Hepatic stellate cell (primary cell): ENCODE measurements around the gene CD96.

ENCODE experiments used
- DNase-seq: peaks from one replicate; pipeline ENCODE4 v3.0.0; 2011; ENCODE audit warnings: low spot score

Gene CD96

DNA sequence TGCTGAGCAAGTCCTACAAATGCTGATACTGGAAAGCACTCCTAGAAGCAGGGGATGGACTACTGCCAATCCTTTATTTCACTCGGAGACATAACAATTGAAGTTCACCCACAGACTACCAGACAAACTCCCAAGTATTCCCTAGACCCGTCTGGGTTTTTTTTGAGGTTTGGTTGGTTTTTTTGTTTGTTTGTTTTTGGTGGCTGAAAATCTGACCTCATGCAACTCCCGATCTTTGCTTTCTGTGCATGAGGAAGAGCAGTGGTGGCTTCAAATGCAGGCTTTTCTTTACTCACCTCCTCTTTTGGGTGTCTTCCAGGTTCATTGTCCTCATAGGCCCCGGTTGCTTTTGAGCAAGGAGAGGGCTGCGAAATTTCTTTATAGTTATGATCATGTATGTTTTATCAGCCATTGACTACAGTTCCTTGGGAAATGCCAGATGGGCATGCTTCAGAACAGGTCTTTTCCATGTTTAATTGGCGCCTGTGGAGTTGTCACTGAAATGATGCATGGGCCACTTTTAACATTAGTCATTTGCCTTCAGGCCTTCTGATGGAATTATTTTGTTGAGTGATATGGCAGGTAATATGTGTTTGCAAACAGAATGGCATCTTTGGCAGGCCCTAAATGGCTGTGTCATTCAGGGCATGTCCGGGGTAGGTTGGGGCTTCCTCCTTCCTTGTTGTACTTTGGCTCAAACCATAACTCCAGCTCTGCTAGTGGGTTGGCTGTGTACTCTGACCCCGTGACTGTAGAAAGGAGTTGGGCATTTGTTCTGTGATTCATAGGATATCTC lies 134.4 kb downstream of the CD96 start:
- no peak for DNase-seq

DNA sequence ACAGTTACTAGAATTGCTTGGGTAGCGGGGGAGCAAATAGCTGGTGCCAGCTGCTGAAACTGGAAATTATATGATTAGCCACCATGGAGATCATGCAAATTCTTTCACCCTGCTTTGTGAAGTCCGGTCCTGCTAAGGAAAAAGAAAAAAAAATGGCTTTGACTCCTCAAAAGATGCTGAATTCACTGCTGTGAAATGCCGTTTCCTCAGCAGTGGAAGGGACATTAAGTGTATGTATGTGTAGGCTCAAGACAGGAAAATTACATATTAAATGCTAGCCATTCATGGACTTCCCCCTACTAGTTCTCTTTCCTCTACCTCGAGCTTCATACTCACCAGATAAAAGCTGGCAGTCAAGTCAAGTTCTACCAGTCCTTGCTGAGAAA lies 135.0 kb downstream of the CD96 start:
- DNase-seq: no peak

DNA sequence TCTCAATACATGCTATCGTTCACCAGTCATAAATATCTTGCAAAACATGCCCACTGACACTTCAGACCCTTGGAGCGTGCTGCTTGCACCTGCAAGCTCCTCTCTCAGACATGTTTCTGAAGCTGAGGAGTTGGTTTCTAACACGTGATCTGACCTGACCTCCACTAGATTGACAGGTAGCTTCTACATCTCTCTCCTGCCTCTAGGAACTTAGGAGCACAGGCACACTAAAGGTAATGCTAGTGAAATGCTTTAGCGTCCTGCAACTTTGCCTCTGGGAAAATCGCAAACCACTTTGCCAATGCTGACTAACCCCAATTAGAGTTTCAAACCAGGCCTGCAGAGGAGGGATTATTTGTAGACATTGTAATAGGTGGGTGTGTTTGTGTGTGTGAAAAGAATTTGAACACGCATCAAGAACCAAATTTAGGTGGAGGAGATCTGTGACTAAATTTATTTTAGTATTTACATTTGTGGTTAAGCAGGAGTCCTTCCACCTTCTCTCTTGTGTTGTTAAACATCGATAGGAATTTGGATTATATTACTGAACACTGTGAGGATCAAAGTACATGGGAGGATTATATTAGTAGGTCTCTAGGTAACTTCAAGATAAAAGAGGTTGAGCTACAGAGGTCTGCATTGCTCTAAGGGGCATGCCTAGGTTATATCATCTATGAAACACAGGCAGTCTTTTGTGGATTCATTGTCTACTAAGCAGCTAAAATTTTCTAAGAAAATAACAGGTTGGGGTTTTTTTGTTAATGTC lies 139.8 kb downstream of the CD96 start:
- DNase-seq: no peak

DNA sequence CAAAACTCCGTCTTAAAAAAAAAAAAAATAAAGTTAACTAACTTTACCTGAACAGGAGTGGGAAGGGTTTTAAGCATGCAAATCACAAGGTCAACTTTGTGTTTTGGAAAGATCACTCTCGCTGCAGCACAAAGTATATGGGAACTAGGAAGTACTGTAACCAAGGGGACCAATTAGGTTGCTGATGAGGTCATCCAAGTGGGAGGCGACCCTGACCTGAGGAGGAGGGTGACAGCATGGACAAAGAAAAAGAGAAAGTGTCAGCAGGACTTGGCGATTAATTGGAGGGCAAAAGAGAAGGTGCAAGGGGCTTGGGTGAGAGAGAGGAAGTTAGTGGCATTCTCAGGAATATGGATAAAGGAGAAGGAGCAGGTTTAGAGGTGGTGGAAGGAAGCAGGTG lies 142.6 kb downstream of the CD96 start:
- no peak for DNase-seq

DNA sequence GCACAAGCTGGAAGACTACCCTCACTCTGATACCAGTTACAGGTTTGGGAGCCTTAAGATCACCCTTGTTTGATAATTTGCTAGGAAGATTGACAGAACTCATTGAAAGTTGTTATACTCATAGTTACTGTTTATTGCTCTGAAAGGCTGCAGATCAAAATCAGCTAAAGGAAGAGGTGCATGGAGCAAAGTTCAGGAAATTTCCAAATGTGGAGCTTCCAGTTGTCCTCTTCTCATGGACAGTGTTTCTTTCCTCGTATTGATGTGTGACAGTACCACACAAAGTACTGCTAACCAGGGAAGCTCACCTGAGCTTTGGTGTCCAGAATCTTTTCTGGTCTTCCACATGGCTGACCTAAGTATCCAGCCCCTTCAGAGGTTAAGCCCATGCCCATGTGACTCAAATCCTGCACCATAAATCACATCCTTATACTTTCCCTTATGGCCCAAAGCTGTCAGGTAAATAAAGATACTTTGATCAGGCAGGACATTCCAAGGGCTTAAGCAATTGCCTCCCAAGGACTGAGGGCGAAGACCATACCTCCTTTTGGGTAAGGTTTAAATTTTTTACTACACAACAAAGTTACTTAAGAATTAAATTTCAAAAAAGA lies 146.3 kb downstream of the CD96 start:
- DNase-seq: no peak

DNA sequence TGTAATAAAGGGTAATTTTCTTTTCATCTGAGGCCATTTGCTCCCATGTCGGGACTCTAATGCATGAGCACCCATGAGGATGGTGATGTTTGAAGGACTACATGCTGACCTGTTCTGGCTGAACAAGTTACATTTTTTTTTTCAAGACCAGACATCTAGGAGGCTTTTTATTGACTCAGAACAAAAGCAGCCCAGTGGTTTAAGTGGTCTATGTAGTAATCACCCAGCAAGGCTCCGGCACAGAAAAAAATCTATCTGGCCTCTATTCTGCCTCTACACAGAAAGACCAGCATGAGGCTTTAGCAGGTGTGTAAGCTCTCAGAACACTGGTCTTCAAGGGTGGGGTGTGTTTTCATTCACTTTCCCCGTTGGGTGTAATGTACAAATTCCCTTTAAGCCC lies 148.2 kb downstream of the CD96 start:
- peak; percentile 21 for DNase-seq

DNA sequence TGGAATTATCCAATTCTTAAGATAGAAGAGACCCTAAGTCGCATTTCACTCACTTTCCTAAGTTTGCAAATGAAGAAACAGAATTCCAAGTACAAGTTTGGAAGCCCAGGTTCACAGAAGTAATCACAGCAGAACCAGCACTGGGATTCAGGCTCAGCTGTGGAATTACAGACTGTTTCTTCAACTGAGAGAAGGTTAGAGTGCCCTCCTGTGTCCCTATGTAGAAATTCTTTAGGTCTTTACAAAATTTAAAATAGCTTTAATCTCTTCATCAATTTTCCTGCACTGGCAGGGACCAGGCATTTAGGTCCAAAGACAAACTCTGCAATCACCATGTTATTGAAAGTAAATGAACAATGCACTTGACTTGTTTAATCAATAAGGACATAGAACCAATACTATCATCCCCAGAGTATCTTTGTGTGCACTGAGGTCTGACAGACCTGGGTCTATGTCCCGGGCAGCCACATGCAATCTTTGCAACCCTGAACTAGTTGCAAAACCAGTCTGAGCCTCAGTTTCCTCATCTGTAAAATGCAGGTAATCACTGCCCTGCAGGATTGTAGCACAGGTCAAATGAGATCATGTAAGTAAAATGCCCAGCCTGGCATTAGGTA lies 149.4 kb downstream of the CD96 start:
- peak; percentile 35 for DNase-seq

DNA sequence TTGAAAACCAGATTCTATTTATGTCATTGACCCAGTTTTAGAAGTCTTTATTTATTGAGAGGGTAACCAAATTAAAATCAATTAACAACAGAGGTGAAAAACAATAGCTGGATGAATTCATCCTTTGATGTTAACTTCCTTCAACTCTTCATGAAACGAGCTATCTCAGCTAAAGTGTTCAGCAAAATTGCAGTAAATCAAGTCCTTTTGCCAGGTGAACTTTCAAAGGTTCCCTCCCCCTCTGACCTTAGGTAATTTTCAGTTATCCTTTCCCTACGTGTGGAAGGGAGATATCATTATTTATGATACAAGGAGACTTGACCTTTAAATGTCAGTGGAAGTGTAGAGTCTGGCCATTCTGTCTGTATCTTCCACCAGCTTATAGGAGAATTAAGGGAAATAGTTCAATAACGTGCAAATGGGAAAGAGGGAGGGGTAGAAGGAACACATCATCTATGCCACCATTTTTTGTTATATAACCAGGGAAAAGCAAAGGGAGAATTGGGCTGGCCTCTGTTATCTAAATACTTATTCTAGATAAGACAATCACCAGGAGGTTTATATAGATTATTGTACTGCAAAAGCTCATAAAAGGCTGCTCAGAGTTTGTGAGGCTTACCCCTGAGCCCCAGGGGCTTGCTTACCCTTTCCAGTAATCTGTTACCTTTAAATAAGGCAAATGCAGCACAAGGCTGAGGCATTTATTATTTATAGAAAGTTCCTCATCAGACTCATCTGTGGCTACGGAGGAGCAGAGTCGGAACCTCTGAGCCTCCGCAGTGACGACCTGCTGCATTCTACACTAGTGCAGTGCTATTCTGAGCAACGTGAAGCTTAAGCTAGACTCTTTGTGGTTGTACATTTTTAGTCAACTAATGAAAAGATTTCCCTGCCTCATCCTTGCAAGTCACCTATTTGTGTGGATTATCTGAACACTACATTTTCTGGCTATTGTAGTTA lies 150.9 kb downstream of the CD96 start:
- no peak for DNase-seq

DNA sequence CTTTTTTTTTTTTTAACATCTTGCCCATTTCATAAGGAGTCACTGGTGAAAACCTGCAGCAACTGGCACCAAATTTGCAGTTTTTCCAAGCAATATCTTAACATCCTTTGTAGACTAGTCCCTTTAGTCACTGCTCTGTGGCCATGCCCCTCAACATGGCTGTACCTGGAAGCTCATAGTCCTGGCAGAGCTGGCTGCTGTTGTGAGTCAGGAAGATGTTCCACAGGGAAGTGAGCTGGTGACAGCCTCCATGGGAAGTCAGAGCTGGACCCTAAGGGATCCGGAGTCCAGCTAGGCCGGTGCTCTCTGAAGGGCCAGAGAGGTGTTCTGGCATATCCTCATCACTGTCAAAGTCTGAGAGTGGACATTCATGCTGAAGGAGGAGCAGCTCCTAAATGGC lies 152.5 kb downstream of the CD96 start:
- DNase-seq: no peak

DNA sequence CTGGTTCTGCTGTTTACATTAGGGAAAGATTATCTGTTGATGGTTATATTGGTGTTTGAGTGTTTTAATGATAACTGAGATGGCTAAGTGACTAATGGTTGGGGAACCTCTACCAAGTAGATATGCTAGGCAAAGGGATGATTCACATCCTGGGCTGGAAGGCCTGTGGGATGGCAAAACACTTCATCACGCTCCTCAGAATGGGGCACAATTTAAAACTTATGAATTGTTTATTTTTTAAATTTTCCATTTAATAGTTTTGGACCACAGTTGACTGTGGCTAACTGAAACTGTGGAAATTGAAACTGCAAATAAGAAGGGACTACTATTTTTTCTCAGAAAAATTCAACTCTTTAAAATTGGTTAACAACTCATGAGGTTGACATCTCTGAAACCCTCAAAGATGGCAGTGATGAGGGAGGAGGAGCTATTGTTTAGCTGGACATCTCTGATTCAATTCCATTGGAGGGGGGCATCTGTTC lies 153.7 kb downstream of the CD96 start:
- DNase-seq: peak; percentile 24

DNA sequence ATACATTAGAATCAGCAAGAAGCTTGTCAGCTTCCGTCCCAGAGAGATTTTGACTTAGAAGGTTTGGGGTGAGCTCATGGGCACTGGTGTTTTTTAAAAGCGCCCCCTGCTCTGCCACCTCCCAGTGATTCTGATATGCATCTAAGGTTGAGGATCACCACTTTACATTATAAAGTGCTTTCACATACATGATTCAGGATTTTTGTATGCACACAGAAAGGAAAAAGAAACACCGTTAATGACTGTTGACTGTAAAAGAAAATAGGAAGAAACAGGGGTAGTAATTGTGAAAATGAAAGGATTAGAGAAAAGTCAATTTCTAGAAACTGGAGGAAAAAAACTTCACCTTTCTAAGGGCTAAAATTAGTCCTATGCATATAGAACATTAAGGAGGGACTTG lies 158.1 kb downstream of the CD96 start:
- DNase-seq: no peak

DNA sequence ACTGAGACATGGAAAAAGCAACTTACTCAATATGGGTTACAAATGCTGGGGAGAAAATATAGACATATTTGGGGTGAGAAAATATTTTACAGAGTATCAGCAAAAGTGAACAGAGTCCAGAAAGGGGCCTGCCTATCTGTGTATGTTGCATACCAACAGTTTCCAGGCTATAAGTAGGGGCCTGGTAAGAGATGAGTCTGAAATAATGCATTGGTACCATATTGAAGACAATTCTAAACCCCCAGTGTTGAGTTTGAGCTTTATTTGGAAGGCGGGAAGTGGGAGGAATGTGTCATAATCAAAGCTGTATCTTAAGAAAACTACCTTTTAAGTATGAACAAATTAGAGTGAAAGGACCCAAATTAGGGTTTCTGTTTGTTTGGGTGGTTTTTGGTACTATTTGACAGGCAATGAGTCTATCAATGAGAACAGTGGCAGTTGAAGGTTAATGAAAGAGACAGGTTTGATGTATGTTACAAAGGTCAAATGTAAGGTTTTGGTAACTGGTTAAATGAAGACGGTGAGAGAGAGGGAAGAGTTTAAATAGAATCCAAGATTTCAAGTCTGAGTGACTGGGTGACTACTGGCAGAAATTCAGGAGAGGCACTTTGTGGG lies 159.4 kb downstream of the CD96 start:
- no peak for DNase-seq
